Activated T-cell treated with anti-CD3 and anti-CD28 coated beads, Interleukin-2, amount 50 U/mL, for 24 hours (primary cell): Measurements from ENCODE around the gene TBPL2.
A peak's percentile ranks its signal among the peaks of the same experiment; 100 is the strongest.

Experiments used
- DNase-seq: peaks from one replicate; pipeline ENCODE4 v3.0.0-alpha.2; 2020
- H3K27ac Mint-ChIP-seq: 2 replicates; pipeline ENCODE4 v1.8.0; 2020; ENCODE audit warnings: mild to moderate bottlenecking, mixed read lengths
- H3K27me3 Mint-ChIP-seq: 2 replicates; pipeline ENCODE4 v1.8.0; 2020; ENCODE audit warnings: mixed read lengths
- H3K36me3 Mint-ChIP-seq: 2 replicates; pipeline ENCODE4 v1.8.0; 2020; ENCODE audit warnings: low read depth, mixed read lengths
- H3K4me1 Mint-ChIP-seq: 2 replicates; pipeline ENCODE4 v1.8.0; 2020; ENCODE audit warnings: low read depth, mixed read lengths
- H3K4me3 Mint-ChIP-seq: 2 replicates; pipeline ENCODE4 v1.8.0; 2020; ENCODE audit warnings: mild to moderate bottlenecking, moderate library complexity, mixed read lengths
- H3K9me3 Mint-ChIP-seq: 2 replicates; pipeline ENCODE4 v1.8.0; 2020; ENCODE audit warnings: mixed read lengths

Gene TBPL2

DNA sequence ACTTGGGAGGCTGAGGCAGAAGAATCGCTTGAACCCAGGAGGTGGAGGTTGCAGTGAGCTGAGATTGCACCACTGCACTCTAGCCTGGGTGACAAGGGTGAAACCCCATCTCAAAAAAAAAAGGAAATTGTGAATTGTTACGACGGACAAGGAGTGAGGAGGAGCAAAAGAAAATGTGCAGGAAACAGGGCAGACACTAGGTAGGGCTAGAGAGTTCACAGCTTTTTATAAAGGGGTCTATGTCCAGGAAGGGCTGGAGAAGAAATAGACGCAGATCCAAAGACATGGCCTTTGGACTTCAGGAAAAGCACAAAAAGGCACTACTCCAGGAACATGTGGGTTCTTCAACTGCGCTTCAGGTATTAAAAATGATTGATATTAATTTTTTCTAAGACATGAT lies 63.2 kb downstream of the TBPL2 start:
- Mint-ChIP-seq H3K27ac (no peak overlapping the region), H3K36me3 (peaks cover 68% of the 10 kb centered on the region), H3K27me3 (no peaks in the 10 kb centered on the region), H3K9me3 (no peaks in the 10 kb centered on the region), H3K4me3 (no peak overlapping the region), H3K4me1 (peaks cover 55% of the 10 kb centered on the region)
- DNase-seq, result no peak

DNA sequence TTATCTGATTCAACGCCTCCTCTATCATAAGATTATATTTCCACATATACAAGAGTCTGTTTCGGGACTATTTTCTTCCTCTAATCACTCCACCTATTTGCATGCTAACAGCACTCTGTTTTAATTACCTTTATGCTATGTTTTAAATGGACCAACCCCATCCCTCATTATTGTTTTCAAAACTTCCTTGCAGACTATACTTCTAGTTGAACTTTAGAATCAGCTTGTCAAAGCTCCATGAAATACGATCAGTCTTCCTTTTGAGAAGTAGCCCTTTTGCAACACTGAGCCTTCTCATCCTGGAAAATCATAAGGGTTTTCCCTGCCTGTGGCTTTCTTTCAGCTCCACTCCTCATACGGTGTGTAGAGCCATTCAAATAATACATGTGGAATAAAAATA lies 65.6 kb downstream of the TBPL2 start:
- peaks cover 52% of the 10 kb centered on the region for H3K4me1 Mint-ChIP-seq
- DNase-seq, result no peak
- peaks cover 66% of the 10 kb centered on the region for H3K36me3 Mint-ChIP-seq
- H3K9me3 Mint-ChIP-seq, result no peaks in the 10 kb centered on the region
- H3K27me3 Mint-ChIP-seq, result no peaks in the 10 kb centered on the region
- peak overlapping the region; percentile 44 for H3K4me3 Mint-ChIP-seq
- H3K27ac Mint-ChIP-seq, result peak overlapping the region; percentile 97

DNA sequence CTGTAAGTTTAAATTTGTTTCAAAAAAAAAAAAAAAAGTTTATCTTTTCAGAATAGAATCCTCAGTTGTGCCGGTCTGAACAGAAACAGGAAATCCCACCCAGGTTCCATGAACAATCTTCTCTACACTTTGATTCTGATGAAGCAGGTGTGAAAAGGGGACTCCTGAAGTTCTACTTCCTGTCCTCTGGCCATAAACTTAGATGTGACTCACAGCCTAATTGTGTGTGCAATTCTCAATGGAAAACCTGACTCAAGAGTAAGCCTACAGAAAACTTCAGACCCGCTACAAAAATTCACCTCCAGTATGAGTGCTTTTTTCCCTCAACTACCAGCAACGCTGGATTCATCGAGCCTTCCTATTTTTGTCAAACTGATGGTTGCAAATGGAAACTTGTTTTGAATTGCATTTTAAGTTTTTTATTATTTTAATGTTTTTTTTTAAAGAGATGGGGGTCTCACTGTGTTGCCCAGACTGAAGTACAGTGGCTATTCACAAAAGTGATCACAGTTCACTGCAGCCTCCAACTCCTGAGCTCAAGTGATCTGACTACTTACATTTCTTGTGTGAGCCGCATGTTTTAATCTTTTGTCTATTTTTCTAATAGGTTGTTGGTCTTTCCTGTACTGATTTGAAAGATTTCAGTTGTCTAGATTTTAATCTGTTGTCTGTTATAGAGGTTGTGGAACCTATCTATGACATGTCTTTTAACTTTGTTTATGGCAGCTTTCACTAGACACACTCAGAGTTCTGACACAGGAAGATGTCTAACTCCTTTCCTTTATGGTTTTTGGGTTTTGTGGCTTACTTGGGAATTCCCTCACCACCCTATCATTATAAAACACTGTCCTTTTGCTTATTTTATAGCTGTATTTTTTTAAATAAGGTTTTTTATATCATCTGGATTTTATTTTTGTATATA lies 66.4 kb downstream of the TBPL2 start:
- no peaks in the 10 kb centered on the region for H3K9me3 Mint-ChIP-seq
- peak overlapping the region; percentile 97 for H3K27ac Mint-ChIP-seq
- no peak for DNase-seq
- H3K4me3 Mint-ChIP-seq, result peak overlapping the region; percentile 44
- H3K36me3 Mint-ChIP-seq, result peaks cover 72% of the 10 kb centered on the region
- H3K4me1 Mint-ChIP-seq, result peaks cover 52% of the 10 kb centered on the region
- H3K27me3 Mint-ChIP-seq, result no peaks in the 10 kb centered on the region

DNA sequence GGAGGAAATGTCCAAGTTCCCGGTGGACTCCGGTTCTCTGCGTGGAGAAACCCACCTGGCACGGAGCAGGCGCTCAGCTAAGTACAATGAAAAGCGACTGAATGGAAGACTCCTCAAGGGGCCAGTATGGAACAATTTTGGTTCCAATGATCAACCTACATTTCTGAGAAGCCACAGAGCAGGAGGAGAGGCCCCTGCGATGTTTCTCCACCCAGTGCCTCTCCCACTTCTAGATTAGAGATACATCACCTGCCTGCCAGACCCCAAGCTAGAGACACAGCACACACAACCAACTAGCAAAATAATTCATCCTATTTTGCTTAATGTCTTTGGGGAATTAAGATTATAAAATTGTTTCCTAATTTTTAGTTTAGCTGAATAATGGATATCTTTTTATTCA lies 67.6 kb downstream of the TBPL2 start:
- H3K36me3 Mint-ChIP-seq, result peaks cover 72% of the 10 kb centered on the region
- no peaks in the 10 kb centered on the region for H3K9me3 Mint-ChIP-seq
- H3K27me3 Mint-ChIP-seq, result no peaks in the 10 kb centered on the region
- H3K27ac Mint-ChIP-seq, result peak overlapping the region; percentile 97
- H3K4me3 Mint-ChIP-seq, result no peak overlapping the region
- H3K4me1 Mint-ChIP-seq, result peaks cover 52% of the 10 kb centered on the region
- no peak for DNase-seq

- no peaks in the 10 kb centered on the region for H3K9me3 Mint-ChIP-seq
- peaks cover 72% of the 10 kb centered on the region for H3K36me3 Mint-ChIP-seq
- no peaks in the 10 kb centered on the region for H3K27me3 Mint-ChIP-seq
- H3K4me3 Mint-ChIP-seq, result no peak overlapping the region
- no peak for DNase-seq
- peak overlapping the region; percentile 97 for H3K27ac Mint-ChIP-seq
- H3K4me1 Mint-ChIP-seq, result peaks cover 52% of the 10 kb centered on the region
These were observed 68.0 kb downstream of the TBPL2 start for GRCh38 chr14:55372423-55372822.

GRCh38 chr14:55370883-55371455 lies 69.4 kb downstream of the TBPL2 start:
- Mint-ChIP-seq H3K27ac (peak overlapping the region; percentile 38), H3K4me3 (no peak overlapping the region), H3K4me1 (peaks cover 42% of the 10 kb centered on the region), H3K36me3 (peaks cover 71% of the 10 kb centered on the region), H3K27me3 (no peaks in the 10 kb centered on the region), H3K9me3 (no peaks in the 10 kb centered on the region)
- DNase-seq, result no peak

- H3K9me3 Mint-ChIP-seq, result no peaks in the 10 kb centered on the region
- H3K36me3 Mint-ChIP-seq, result peaks cover 80% of the 10 kb centered on the region
- no peak for DNase-seq
- no peak overlapping the region for H3K27ac Mint-ChIP-seq
- H3K4me1 Mint-ChIP-seq, result peaks cover 15% of the 10 kb centered on the region
- no peak overlapping the region for H3K4me3 Mint-ChIP-seq
- no peaks in the 10 kb centered on the region for H3K27me3 Mint-ChIP-seq
These were observed 74.1 kb downstream of the TBPL2 start for GRCh38 chr14:55366271-55366670.
